Inflammatory macrophage treated with lipopolysaccharide for 4 hours (primary cell): ENCODE results near the gene CHST14.

Experiments used
- DNase-seq: peaks from one replicate; pipeline ENCODE4 v3.0.0-alpha.2; 2020

CHST14 gene

GRCh38 chr15:40498418-40498817 is 27.6 kb downstream of the CHST14 start:
- no peak for DNase-seq

GRCh38 chr15:40498891-40499290 is 28.1 kb downstream of the CHST14 start:
- DNase-seq = no peak

GRCh38 chr15:40499931-40500330 is 29.1 kb downstream of the CHST14 start:
- no peak for DNase-seq

GRCh38 chr15:40500568-40501330 is 30.0 kb downstream of the CHST14 start:
- DNase-seq = no peak

- DNase-seq = no peak
Observed at GRCh38 chr15:40501487-40501886, 30.7 kb downstream of the CHST14 start.

- peak; percentile 68 for DNase-seq
Observed at GRCh38 chr15:40506964-40507571, 36.3 kb downstream of the CHST14 start.

GRCh38 chr15:40508216-40508615 is 37.4 kb downstream of the CHST14 start:
- no peak for DNase-seq

GRCh38 chr15:40510201-40510600 is 39.4 kb downstream of the CHST14 start:
- no peak for DNase-seq

GRCh38 chr15:40511093-40511471 is 40.3 kb downstream of the CHST14 start:
- DNase-seq = peak; percentile 57

- DNase-seq = peak; percentile 34
Observed at GRCh38 chr15:40511472-40512133, 40.8 kb downstream of the CHST14 start.

- no peak for DNase-seq
Observed at GRCh38 chr15:40512440-40512839, 41.7 kb downstream of the CHST14 start.

GRCh38 chr15:40513609-40514008 is 42.8 kb downstream of the CHST14 start:
- no peak for DNase-seq

- DNase-seq = no peak
Observed at GRCh38 chr15:40516322-40516721, 45.5 kb downstream of the CHST14 start.
